Lower leg skin (tissue), 4 donors: ENCODE measurements around the gene ATOH8. TPM values are rescaled to one million over a fixed set of nuclear protein-coding genes. Genes with fewer than 3 reads are reported as not detected.

Source experiments
- DNase-seq, 2 donors: peaks; one replicate each; pipeline ENCODE4 v3.0.0-alpha.2; 2019; ENCODE audit warnings: low spot score in 2 of 2
- H3K4me3 ChIP-seq: fragments of 200-600 bp; sonication (generic); 2 replicates; pipeline ENCODE4 v1.5.1; 2017; ENCODE audit warnings: mild to moderate bottlenecking, low read depth; ENCODE audit not compliant: poor library complexity, severe bottlenecking
- CTCF ChIP-seq, 3 donors: fragments of 450-650 bp; IDR thresholded peaks; one replicate each; pipeline ENCODE4 v1.5.1; 2016; ENCODE audit warnings: antibody characterized with exemption in 3 of 3, mild to moderate bottlenecking in 3 of 3, moderate library complexity in 2 of 3
- POLR2A ChIP-seq, 2 donors: fragments of 450-650 bp; IDR thresholded peaks; one replicate each; pipeline ENCODE4 v1.6.1; 2016 to 2017; ENCODE audit warnings: antibody characterized with exemption in 2 of 2, mild to moderate bottlenecking in 1 of 2, moderate library complexity in 1 of 2
- WGBS, 2 donors: methylation state at CpG; one replicate each; pipeline ENCODE4 v1.1.5; 2018; 5-methylcytosine and 5-hydroxymethylcytosine counted together
- intact Hi-C: fragments of 100-400 bp; cut with DNase I; formaldehyde crosslinking; loops from one replicate; pipeline ENCODE4 v1.15.0; 2023; ENCODE audit warnings: low total_unique reads
- total RNA-seq, 4 donors: library from RNA; depleted of rRNA; stranded (reverse); fragments of >200 nt; gene quantifications; one replicate each; pipeline ENCODE4 v1.1.0, GENCODE V29; 2016

ATOH8 gene
- total RNA-seq, 4 donors from 2014 or later = 27.3 to 79.8 (median 33.7) TPM

GRCh38 chr2:85797263-85797660 lies 43.5 kb downstream of the ATOH8 start:
- DNase-seq = peak in 1 of 2 donors; percentile 64
- no peak overlapping the region for H3K4me3 ChIP-seq
- 89 to 90% methylated on average over 13 of the region's 13 CpGs for WGBS, 2 donors
- intact Hi-C loops = no loop called here
- TF ChIP-seq POLR2A (IDR thresholded peaks at IDR 0.05) = no peak
- TF ChIP-seq CTCF (IDR thresholded peaks at IDR 0.05) = no peak

GRCh38 chr2:85797921-85798320 lies 44.1 kb downstream of the ATOH8 start:
- intact Hi-C loops = no loop called here
- no peak overlapping the region for H3K4me3 ChIP-seq
- 73 to 94% methylated on average over 6 of the region's 6 CpGs for WGBS, 2 donors
- TF ChIP-seq CTCF (IDR thresholded peaks at IDR 0.05) = no peak
- TF ChIP-seq POLR2A (IDR thresholded peaks at IDR 0.05) = no peak
- DNase-seq = peak in 1 of 2 donors; percentile 39

GRCh38 chr2:85799215-85799956 lies 45.6 kb downstream of the ATOH8 start:
- TF ChIP-seq POLR2A (IDR thresholded peaks at IDR 0.05) = no peak
- no peak for TF ChIP-seq CTCF (IDR thresholded peaks at IDR 0.05)
- DNase-seq = peak in 1 of 2 donors; percentile 57
- no peak overlapping the region for H3K4me3 ChIP-seq
- 64 to 68% methylated on average over 11 of the region's 11 CpGs for WGBS, 2 donors
- intact Hi-C loops = no loop called here

- 91 to 96% methylated on average over 3 of the region's 3 CpGs for WGBS, 2 donors
- no peak for TF ChIP-seq CTCF (IDR thresholded peaks at IDR 0.05)
- TF ChIP-seq POLR2A (IDR thresholded peaks at IDR 0.05) = no peak
- peak in 1 of 2 donors; percentile 28 for DNase-seq
- H3K4me3 ChIP-seq = no peak overlapping the region
- intact Hi-C loops = no loop called here
Measured at GRCh38 chr2:85800586-85800985, 46.8 kb downstream of the ATOH8 start.

GRCh38 chr2:85801871-85802270 lies 48.1 kb downstream of the ATOH8 start:
- no peak for DNase-seq
- no peak overlapping the region for H3K4me3 ChIP-seq
- intact Hi-C loops = no loop called here
- WGBS, 2 donors = 92 to 95% methylated on average over 5 of the region's 5 CpGs
- no peak for TF ChIP-seq POLR2A (IDR thresholded peaks at IDR 0.05)
- TF ChIP-seq CTCF (IDR thresholded peaks at IDR 0.05) = no peak
